ENCODE data around the gene NVL.
A peak's percentile ranks its signal among the peaks of the same experiment; 100 is the strongest.

Gene NVL

GRCh38 chr1:224357626-224358124, 27.7 kb upstream of the NVL start:
- CTCF ChIA-PET, result interaction anchor here (0.5 to 1.3 kb wide), 9 partner anchors 9 to 486 kb away, joined by 3 to 4 read pairs (median 3); no protein-coding TSS in a partner anchor
- POLR2A ChIA-PET, result interaction anchor here (0.6 to 1.6 kb wide), 5 partner anchors 10 to 650 kb away, joined by 3 to 5 read pairs (median 3); partner anchors contain the start of genes NVL and WDR26
- Histone ChIP-seq H3K4me1 (ENCODE audit: control insufficient read depth, insufficient read depth, low read length) (peaks cover 13% of the 10 kb centered on the region; the same call in 1 of the 2 replicates), H3K27ac (ENCODE audit: extremely low read depth, low read depth, low read length) (peak overlapping the region; percentile 91), H3K36me3 (ENCODE audit: control insufficient read depth in 2 of 2, insufficient read depth in 1 of 2, low read length in 2 of 2) (peaks cover 6 to 24% of the 10 kb centered on the region in 2 experiments; a peak in 2 of 3 replicates), H3K9me3 (ENCODE audit: control insufficient read depth, insufficient read depth, low read depth, low read length) (no peaks in the 10 kb centered on the region), H3K4me3 (ENCODE audit: low read depth, low read length) (peak overlapping the region; percentile 98)
- TF ChIP-seq PRDM10 (tag by site-specific recombination; IDR thresholded peaks at IDR 0.05) (peak; percentile 86), ZNF132 (tag by site-specific recombination; IDR thresholded peaks at IDR 0.05; ENCODE audit: borderline replicate concordance) (0 out of 2 replicates have a peak, but pooled peaks have one; percentile 31), ZBTB17 (tag by site-specific recombination; IDR thresholded peaks at IDR 0.05) (no peak), EGR2 (tag by site-specific recombination; IDR thresholded peaks at IDR 0.05; ENCODE audit: low read depth) (no peak), WT1 (tag by site-specific recombination; IDR thresholded peaks at IDR 0.05) (no peak), ZNF350 (tag by site-specific recombination; IDR thresholded peaks at IDR 0.05) (no peak), PATZ1 (tag by site-specific recombination; IDR thresholded peaks at IDR 0.05) (no peak), ZNF2 (tag by site-specific recombination; IDR thresholded peaks at IDR 0.05) (peak; percentile 67; the same call in 1 of the 2 replicates), ZFP37 (tag by site-specific recombination; IDR thresholded peaks at IDR 0.05) (peak; percentile 60; the same call in 1 of the 2 replicates), ZNF664 (tag by site-specific recombination; IDR thresholded peaks at IDR 0.05) (peak; percentile 6; the same call in 1 of the 2 replicates)

GRCh38 chr1:224356685-224357625, 27.0 kb upstream of the NVL start, which contains the start of gene CNIH4:
Gene CNIH4 (plus strand): TSS chr1:224356879. CDS start chr1:224356925, 46 bp downstream.
- ChIA-PET POLR2A (interaction anchor here (0.6 to 1.6 kb wide), 7 partner anchors 10 to 649 kb away, joined by 3 to 5 read pairs (median 4); partner anchors contain the start of genes DEGS1 and WDR26), CTCF (interaction anchor here (0.7 to 0.9 kb wide), 4 partner anchors 10 to 106 kb away, joined by 3 to 4 read pairs (median 4); no protein-coding TSS in a partner anchor)
- peaks cover 6 to 19% of the 10 kb centered on the region in 2 experiments; a peak in 2 of 3 replicates for H3K36me3 ChIP-seq (ENCODE audit: control insufficient read depth in 2 of 2, insufficient read depth in 1 of 2, low read length in 2 of 2)
- peak within 1 kb of the TSS; percentile 91 for H3K27ac ChIP-seq (ENCODE audit: extremely low read depth, low read depth, low read length)
- peaks cover 13% of the 10 kb centered on the region; the same call in 1 of the 2 replicates for H3K4me1 ChIP-seq (ENCODE audit: control insufficient read depth, insufficient read depth, low read length)
- H3K4me3 ChIP-seq (ENCODE audit: low read depth, low read length), result peak within 1 kb of the TSS; percentile 98
- no peaks in the 10 kb centered on the region for H3K9me3 ChIP-seq (ENCODE audit: control insufficient read depth, insufficient read depth, low read depth, low read length)
- TF ChIP-seq ZNF394 (tag by site-specific recombination; IDR thresholded peaks at IDR 0.05; ENCODE audit: borderline replicate concordance) (peak; percentile 15; the same call in 1 of the 2 replicates), ZNF580 (tag by site-specific recombination; IDR thresholded peaks at IDR 0.05) (0 out of 2 replicates have a peak, but pooled peaks have one; percentile 43), ZNF610 (tag by site-specific recombination; IDR thresholded peaks at IDR 0.05; ENCODE audit: borderline replicate concordance) (peak; percentile 99), SP2 (tag by site-specific recombination; IDR thresholded peaks at IDR 0.05) (peak; percentile 76), TCF7L2 (IDR thresholded peaks at IDR 0.05; ENCODE audit: borderline replicate concordance, low read depth, low read length) (peak; percentile 30; the same call in 1 of the 2 replicates), ZNF521 (tag by site-specific recombination; IDR thresholded peaks at IDR 0.05) (no peak), ZBTB21 (tag by site-specific recombination; IDR thresholded peaks at IDR 0.05) (0 out of 2 replicates have a peak, but pooled peaks have one; percentile 25), KLF8 (tag by site-specific recombination; IDR thresholded peaks at IDR 0.05) (peak; percentile 97), ZBTB11 (tag by site-specific recombination; conservative IDR thresholded peaks at IDR 0.05; ENCODE audit: low read depth) (peak; percentile 81), KLF16 (tag by site-specific recombination; IDR thresholded peaks at IDR 0.05) (peak; percentile 63), ZNF10 (tag by site-specific recombination; IDR thresholded peaks at IDR 0.05) (peak; percentile 62)

Measured in HEK293 (cell line).